HG02870 (cell line): ENCODE data around the gene SCPEP1.

ENCODE experiments used
- ATAC-seq: cut with Tn5 transposase; IDR thresholded peaks from one replicate; pipeline ENCODE4 v1.9.1; 2021; ENCODE audit warnings: mild to moderate bottlenecking, moderate library complexity; ENCODE audit not compliant: unreplicated experiment

SCPEP1 gene

DNA sequence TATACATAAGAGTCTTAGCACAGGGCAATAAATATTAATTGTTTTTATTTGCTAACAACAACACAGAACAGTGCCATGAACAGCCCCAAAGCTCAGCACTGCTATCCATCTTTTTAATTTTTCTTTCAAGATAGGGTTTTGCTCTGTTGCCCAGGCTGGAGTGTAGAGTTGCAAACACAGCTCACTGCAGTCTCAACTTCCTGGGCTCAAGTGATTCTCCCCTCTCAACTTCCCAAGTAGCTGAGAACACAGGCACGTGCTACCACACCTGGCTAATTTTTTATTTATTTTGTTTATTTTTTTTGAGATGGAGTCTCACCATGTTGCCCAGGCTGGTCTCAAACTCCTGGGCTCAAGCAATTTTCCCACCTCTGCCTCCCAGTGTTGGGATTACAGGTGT lies 59.5 kb downstream of the SCPEP1 start:
- ATAC-seq, result no peak

DNA sequence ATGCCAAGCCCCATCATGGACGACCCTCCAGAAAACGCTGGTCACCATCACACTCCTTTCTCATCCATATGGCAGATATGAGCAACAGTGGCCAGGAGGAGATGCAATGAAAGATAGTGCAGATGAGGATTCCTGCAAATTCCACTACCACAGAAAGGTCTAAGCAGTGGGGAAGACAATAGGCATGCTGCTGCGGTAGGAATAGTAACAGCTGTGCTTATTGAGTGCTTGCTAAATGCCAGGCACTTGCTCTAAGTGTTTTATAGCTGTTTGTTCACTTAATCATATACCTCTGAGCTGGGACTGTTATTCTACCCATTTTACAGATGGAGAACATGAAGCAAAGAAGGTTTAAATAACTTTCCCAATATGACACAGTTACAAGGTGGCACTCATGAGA lies 60.6 kb downstream of the SCPEP1 start:
- no peak for ATAC-seq

DNA sequence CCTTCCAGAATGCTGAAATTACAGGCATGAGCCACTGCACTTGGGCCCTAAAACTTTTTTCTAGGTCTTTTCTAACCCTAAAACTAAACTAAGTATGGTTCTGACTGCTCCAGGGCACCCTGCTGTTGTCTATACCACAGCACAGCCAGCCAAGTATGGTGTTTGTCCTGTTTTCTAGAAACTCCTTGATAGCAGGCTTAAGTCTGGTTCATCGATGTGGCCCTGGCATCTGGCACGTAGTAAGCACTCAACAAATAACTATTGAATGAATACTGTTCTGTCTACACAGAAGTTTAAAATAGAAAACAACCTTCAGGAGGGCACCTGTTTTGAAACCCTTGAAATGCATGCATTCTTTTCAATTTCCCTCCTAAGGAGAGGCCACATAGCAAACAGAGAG lies 62.6 kb downstream of the SCPEP1 start:
- no peak for ATAC-seq

DNA sequence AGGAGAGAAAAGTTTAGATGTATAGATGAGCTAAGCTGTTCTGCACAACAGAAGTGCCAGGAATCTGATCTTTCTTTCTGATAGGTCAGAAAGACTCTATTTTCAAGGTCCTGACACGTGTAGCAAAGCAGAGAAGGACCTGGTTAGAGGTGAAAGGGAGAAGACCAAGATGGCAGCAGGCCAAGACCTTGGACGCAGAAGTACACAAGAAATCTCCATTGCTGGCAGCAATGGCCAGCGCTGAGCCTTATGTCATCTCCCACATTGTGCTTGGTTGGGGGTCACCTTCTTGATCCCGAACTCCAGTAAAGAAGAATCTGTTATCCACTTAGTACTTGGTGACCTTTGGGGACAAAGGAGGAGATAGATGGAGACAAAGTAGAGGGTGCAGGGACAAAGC lies 65.3 kb downstream of the SCPEP1 start:
- no peak for ATAC-seq

DNA sequence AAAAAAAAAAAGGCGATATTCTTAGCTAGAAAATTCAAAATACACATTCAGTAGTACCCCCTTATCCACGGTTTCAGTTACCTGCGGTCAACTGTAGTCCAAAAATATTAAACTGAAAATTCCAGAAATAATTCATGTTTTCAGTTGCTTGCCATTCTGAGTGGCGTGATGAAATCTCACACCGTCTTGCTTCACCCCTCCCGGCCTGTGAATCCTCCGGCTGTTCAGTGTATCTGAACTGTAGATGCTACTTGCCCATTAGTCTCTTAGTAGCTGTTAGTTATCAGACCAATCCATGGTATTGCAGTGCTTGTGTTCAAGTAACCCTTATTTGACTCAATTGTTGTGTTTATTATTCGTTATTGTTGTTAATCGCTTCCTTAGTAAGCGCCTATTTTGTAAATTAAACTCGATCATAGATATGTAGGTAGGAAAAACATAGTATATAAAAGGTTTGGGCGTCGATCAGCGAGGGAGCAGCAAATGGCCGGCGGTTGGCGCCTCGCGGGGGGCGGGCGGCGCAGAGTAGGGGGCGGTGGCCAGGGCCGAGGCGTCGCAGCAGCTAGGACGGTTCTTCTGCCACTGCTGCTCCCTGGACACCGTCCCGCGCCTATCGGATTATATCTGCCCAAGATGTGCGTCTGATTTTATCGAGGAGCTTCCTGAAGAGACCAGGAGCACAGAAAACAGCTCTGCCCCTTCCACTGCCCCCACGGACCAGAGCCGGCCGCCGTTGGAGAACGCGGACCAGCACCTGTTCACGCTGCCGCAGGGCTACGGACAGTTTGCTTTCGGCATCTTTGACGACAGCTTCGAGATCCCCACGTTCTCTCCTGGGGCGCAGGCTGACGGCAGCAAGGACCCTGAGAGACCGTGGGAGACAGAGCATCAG lies 67.3 kb downstream of the SCPEP1 start:
- ATAC-seq, result no peak

DNA sequence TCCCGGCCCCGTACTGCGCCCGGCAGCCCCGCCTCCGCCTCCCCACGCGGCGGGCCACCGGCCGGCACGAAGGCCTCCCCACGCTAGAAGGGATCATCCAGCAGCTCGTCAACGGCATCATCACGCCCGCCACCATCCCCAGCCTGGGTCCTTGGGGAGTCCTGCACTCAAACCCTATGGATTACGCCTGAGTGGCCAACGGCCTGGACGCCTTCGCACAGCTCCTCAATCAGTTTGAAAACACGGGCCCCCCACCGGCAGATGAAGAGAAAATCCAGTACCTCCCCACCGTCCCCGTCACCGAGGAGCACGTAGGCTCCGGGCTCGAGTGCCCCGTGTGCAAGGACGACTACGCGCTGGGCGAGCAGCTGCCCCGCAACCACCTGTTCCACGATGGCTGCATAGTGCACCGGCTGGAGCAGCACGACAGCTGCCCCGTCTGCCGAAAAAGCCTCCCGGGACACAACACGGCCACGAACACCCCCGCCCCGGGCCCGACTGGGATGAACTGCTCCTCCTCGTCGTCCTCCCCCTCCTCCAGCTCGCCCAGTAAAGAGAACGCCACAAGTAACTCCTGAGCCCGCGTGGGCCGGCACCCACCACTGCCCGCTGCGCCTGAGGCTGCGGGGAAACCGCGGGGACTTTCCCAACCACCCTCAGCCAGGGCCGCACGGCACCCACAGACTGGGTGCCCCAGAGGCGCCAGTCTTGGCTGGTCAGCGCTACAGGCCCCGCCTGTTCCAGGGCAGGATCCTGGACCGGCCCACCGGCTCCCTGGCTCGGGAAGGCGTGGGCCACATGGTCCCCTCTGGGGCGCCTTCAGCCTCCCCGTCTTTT lies 68.2 kb downstream of the SCPEP1 start:
- no peak for ATAC-seq

DNA sequence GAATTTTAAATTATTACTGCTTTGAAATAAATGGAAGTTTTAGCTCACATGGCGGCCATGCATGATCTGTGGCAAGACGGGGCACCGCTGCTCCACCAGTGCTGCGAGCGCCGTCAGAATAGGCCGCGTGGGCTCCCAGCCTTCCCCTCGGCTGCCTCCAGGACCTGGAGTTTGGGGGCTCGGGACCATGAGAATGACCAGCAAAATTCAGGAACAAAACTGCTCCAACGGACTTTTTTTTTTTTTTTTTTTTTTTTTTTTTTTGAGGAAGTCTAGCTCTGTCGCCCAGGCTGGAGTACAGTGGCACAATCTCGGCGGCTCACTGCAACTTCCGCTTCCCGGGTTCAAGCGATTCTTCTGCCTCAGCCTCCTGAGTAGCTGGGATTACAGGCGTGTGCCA lies 68.8 kb downstream of the SCPEP1 start:
- ATAC-seq, result no peak

DNA sequence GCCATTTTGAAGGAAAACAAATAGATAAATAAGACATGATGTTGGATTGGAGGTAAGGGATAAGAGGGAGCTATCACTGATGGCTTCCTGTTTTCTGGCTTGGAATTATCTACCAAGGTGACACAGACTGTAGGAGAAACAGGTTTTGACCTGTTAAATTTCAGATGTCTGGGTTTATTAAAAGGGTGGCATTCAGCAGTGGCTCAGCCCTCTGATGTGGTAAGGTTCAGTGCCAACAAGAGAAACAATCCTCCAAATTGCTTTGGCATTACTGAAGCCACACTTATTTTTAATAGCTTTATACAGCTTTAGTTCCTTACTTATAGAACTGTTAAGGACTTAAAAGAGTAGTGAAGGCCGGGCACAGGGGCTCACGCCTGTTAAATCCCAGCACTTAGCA lies 70.2 kb downstream of the SCPEP1 start:
- ATAC-seq, result no peak

DNA sequence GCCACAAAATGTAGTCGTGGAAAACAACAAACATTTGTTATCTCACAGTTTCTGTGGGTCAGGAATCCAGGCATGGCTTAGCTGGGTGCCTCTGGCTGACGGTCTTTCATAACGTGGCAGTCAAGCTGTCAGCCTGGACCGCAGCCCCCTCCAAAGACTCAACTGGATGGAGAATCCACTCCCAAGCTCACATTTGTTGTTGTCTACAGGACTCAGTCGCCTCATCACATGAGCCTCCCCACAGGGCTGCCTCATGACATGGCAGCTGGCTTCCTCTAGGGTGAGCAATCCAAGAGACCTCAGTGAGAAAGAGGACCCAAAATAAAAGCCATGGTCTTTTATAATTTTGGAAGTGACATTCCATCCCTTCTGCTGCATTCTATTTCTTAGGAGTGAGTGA lies 72.4 kb downstream of the SCPEP1 start:
- ATAC-seq, result no peak

DNA sequence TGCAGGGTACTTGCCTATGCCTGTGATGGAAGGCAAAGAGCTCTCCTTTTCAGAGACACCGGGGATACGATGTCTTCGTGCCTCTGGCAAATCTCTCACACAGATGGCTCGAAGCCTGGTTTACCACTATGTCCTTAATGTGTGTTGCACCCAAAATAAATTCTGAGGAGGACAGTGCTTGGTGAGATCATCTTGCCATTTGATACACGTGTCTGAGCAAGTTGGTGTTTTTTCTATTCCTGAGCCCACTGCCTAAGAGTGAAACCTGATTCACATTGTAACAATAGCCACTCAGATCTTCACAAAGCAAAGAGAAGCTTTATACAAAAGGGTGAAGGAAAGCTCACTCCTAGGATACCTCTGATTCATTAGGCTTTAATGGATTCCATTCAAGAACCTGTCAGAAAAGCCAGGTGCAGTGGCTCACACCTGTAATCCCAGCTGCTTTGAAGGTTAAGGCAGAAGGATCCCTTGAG lies 74.0 kb downstream of the SCPEP1 start:
- ATAC-seq, result no peak
